ENCODE data around the gene SIGLEC1.

Gene SIGLEC1

DNA sequence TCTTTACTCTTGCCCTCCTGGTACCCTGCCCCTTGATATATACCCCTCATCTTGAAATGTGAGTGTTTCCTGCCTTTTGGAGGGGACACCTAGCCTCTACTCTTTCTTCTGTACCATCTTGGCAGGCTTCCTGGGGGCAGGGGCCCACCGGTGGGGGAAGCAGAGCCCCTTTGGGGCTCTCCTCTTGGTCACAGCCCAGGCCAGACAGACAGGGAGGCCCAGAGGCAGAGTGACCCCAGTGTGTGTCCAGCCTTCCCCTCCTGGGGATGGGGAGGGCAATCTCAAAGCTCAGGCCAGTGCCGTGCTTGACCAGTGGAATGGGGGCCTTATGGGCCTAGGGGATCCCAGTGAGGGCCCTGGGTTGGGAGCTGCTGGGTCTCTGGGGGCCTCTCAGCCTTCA lies 34.2 kb downstream of the SIGLEC1 start:
- DNase-seq: no peak

- no peak for DNase-seq
These were observed 34.7 kb downstream of the SIGLEC1 start for GRCh38 chr20:3677733-3678132.

DNA sequence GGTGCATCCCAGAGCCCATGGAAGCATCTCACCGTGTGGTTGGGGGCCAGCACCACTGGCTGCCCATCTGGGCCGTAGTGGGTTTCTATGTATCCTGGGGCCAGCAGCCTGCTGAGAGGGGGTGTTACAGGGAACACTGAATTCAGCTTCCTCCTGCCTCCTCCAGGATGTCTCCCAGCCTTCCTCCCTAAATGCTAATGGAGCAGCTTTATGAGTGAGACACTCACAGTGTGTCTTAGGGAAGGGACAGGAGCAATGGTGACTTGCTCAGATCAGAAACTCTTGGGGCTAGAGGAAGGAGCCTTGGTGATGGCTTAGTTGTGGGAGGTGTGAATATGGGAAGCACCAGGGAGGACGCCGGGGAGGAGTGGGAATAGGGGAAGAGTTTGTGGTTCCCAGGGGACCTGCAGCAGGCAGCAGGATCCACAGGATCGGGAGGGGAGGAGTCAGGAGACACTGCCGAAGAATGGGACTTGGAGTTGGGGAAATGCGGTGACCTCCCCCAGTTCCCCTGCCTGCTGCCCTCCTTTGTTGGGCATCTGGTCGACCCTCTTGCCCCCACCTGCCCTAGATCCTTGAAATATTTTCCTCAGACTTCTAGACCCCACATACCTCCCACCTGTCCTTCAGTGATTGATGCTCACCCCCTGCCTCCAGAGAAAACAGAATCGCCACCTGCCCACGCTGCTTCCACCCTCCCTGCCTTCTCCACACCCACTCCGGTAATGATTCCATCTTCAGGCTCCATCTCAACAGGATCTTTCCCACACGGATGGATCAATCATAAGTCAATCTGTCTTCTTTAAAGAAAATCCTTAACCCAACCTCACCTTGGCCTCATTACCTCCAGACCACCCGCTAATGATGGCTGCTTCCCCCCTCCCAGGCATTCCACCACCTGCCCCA lies 37.2 kb downstream of the SIGLEC1 start:
- DNase-seq: no peak

- no peak for DNase-seq
These were observed 38.0 kb downstream of the SIGLEC1 start for GRCh38 chr20:3674447-3674846.

- DNase-seq: no peak
These were observed 39.0 kb downstream of the SIGLEC1 start for GRCh38 chr20:3673221-3674070.

DNA sequence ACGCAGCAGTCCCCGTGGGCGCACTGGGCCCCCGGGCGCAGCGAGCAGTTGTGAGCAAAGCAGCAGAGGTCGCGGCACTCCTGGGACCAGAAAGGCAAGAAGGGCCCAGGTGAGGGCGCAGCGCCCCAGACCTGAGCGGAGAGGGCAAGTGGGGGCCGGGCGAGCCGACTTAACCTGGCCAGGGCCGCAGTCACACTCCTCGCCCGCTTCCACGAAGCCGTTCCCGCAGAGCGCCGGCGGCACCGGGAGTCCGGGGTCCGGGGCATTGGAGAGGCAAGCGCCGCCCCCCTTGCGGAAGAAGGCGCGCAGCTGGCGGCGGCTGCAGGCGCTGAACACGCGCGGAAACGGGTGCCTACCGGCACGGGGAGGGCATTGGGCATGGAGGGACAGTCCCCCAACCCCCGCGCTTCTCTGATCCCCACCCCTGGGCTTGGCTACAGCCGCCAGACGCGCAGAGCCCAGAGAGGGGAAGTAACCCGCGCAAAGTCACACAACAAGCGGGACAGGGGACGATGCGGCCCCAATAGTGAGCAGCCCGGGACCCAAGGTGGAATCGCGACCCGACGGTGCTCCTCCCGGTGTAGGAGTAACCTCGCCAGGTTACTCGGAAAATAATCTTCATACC lies 39.7 kb downstream of the SIGLEC1 start:
- DNase-seq: no peak

GRCh38 chr20:3671986-3672546 lies 40.3 kb downstream of the SIGLEC1 start:
- DNase-seq: no peak

DNA sequence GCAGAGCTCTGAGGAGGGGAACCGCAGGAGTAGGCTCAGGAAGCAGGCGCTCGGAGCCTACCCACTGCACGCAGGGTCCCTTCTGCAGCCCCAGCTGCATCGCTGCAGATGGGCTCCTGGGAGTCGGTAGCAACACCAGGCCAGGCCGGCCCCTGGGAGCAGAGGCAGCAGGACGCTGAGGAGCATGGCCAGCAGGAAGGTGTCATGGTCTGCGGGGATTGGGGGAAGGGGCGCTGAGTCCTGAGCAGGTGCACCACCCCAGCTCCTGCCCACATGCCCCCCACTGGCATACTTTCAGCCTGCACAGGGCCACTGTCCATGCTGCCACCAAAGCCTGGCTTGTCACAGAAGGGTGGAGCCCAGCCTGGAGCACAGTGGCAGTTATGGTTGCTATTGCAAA lies 41.5 kb downstream of the SIGLEC1 start:
- no peak for DNase-seq

- DNase-seq: no peak
These were observed 41.9 kb downstream of the SIGLEC1 start for GRCh38 chr20:3670511-3670910.

- DNase-seq: no peak
These were observed 42.6 kb downstream of the SIGLEC1 start for GRCh38 chr20:3669710-3670367.

GRCh38 chr20:3667434-3668037 lies 44.9 kb downstream of the SIGLEC1 start:
- no peak for DNase-seq

- no peak for DNase-seq
These were observed 48.5 kb downstream of the SIGLEC1 start for GRCh38 chr20:3663858-3664257.

- DNase-seq: no peak
These were observed 49.2 kb downstream of the SIGLEC1 start, which contains the start of gene GFRA4 for GRCh38 chr20:3663031-3663701. Gene GFRA4 (minus strand): TSS chr20:3663399. CDS start chr20:3663399, 0 bp downstream.
